Measurements from ENCODE around the gene HLCS. TPM values are rescaled to one million over a fixed set of nuclear protein-coding genes. Genes with fewer than 3 reads are reported as not detected.
A peak's percentile ranks its signal among the peaks of the same experiment; 100 is the strongest.

The HLCS gene
- total RNA-seq, 1 donor from 2014 or later = 14.8 TPM

GRCh38 chr21:36968976-36969375, 2.5 kb upstream of the HLCS start:
- Mint-ChIP-seq H3K9me3 (no peaks in the 10 kb centered on the region), H3K4me3 (peak overlapping the region; percentile 14), H3K27me3 (no peaks in the 10 kb centered on the region), H3K4me1 (ENCODE audit: unreplicated experiment) (peaks cover 7% of the 10 kb centered on the region), H3K36me3 (peaks cover 5% of the 10 kb centered on the region), H3K27ac (no peak overlapping the region)
- no peak for TF ChIP-seq CTCF (conservative IDR thresholded peaks at IDR 0.05)
- no peak for DNase-seq (ENCODE audit: extremely low spot score, unreplicated experiment)

GRCh38 chr21:36968414-36968813, 1.9 kb upstream of the HLCS start:
- no peak overlapping the region for H3K4me3 Mint-ChIP-seq
- no peak for TF ChIP-seq CTCF (conservative IDR thresholded peaks at IDR 0.05)
- no peaks in the 10 kb centered on the region for H3K27me3 Mint-ChIP-seq
- peaks cover 5% of the 10 kb centered on the region for H3K36me3 Mint-ChIP-seq
- peaks cover 7% of the 10 kb centered on the region for H3K4me1 Mint-ChIP-seq (ENCODE audit: unreplicated experiment)
- no peaks in the 10 kb centered on the region for H3K9me3 Mint-ChIP-seq
- no peak overlapping the region for H3K27ac Mint-ChIP-seq
- DNase-seq (ENCODE audit: extremely low spot score, unreplicated experiment) = no peak

GRCh38 chr21:36966821-36967768, 626 bp upstream of the HLCS start:
- Mint-ChIP-seq H3K4me1 (ENCODE audit: unreplicated experiment) (peaks cover 7% of the 10 kb centered on the region), H3K27me3 (no peaks in the 10 kb centered on the region), H3K36me3 (peaks cover 5% of the 10 kb centered on the region), H3K27ac (peak overlapping the region; percentile 82), H3K4me3 (peak overlapping the region; percentile 79), H3K9me3 (no peaks in the 10 kb centered on the region)
- peak; percentile 73 for DNase-seq (ENCODE audit: extremely low spot score, unreplicated experiment)
- no peak for TF ChIP-seq CTCF (conservative IDR thresholded peaks at IDR 0.05)

- H3K27ac Mint-ChIP-seq = peak overlapping the region; percentile 84
- peaks cover 7% of the 10 kb centered on the region for H3K4me1 Mint-ChIP-seq (ENCODE audit: unreplicated experiment)
- DNase-seq (ENCODE audit: extremely low spot score, unreplicated experiment) = no peak
- H3K9me3 Mint-ChIP-seq = no peaks in the 10 kb centered on the region
- peaks cover 9% of the 10 kb centered on the region for H3K36me3 Mint-ChIP-seq
- H3K27me3 Mint-ChIP-seq = no peaks in the 10 kb centered on the region
- peak overlapping the region; percentile 93 for H3K4me3 Mint-ChIP-seq
- TF ChIP-seq CTCF (conservative IDR thresholded peaks at IDR 0.05) = no peak
Observed at GRCh38 chr21:36965720-36966065, 776 bp downstream of the HLCS start.

- Mint-ChIP-seq H3K27ac (peak overlapping the region; percentile 84), H3K4me3 (peak overlapping the region; percentile 93), H3K27me3 (no peaks in the 10 kb centered on the region), H3K4me1 (ENCODE audit: unreplicated experiment) (peaks cover 7% of the 10 kb centered on the region), H3K9me3 (no peaks in the 10 kb centered on the region), H3K36me3 (peaks cover 14% of the 10 kb centered on the region)
- no peak for TF ChIP-seq CTCF (conservative IDR thresholded peaks at IDR 0.05)
- DNase-seq (ENCODE audit: extremely low spot score, unreplicated experiment) = no peak
Observed at GRCh38 chr21:36964827-36965719, 1.4 kb downstream of the HLCS start.

Data from type B pancreatic cell (in vitro differentiated cells).